GM19372 (cell line): ENCODE results near the gene CADM1.

Experiments
- ATAC-seq: cut with Tn5 transposase; IDR thresholded peaks from one replicate; pipeline ENCODE4 v1.9.1; 2021; ENCODE audit warnings: mild to moderate bottlenecking, low read depth, moderate library complexity; ENCODE audit not compliant: unreplicated experiment

CADM1 gene

GRCh38 chr11:115504276-115505158, at the start of gene CADM1:
Gene CADM1, minus strand, starts transcription at chr11:115504415.
- ATAC-seq: peak; percentile 53

DNA sequence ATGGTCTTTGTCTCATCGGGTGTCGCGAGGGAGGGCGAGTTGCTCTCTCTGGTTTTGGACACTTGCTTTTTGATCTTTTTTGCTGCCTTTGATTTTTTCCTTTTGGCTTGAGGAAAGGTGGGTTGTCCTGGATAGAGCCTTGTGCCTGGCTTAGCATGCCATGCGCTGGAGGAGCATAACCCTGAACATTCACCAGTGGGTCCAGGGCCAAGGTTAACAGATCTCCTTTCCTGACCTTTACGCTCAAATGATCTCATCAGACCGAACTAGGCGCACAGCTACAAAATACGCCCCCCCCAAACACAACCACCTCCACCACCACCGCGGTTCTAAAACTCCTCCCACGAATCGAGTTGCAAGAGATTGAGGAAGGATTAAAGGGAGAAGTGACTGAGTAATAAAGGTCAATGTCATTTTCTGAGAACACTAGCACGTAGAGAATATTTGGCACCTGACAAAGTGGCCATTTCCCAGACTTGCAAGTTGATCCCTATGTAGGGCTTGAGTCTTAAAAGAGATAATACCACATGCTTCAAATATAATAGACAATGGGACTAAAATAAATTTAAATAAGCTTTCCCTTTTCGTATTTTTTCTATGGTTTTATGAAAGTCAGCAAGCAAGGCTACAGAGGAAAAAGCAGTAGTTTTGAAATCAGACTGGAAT, 48.7 kb upstream of the CADM1 start:
- ATAC-seq: no peak

GRCh38 chr11:115552151-115552772, 48.0 kb upstream of the CADM1 start:
- no peak for ATAC-seq

GRCh38 chr11:115550291-115551059, 46.3 kb upstream of the CADM1 start:
- no peak for ATAC-seq

DNA sequence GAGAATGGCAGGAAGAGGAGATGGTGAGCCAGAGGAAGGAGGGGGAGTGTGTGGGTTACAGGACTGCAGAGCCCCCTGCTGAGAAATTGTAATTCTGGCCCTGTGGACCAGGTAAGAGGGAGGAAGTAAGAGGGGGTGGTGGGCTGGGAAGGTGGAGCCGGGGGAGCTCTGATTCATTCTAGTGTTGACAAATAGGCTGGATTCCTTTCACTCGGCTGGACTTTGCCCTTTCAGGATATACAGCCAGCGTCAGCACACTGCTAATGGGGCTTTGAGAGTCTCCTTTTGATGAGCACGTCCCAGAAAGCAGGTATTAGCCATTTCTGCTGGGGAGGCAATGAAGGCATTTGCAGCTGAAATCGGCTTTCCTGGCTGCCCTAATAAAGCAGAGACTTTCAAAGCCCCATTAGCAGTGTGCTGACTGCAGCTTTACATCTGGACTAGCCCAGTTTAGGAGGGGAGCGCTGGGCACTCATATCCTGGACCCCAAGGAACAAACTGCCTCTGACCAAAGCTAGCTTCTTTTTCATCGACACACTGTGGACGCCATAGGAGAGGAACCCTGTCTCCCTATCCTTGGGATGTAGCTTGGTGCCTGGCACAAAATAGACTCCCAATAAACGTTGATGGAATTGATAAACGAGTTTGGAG, 44.8 kb upstream of the CADM1 start:
- ATAC-seq: no peak

GRCh38 chr11:115545581-115546210, 41.5 kb upstream of the CADM1 start:
- ATAC-seq: no peak

DNA sequence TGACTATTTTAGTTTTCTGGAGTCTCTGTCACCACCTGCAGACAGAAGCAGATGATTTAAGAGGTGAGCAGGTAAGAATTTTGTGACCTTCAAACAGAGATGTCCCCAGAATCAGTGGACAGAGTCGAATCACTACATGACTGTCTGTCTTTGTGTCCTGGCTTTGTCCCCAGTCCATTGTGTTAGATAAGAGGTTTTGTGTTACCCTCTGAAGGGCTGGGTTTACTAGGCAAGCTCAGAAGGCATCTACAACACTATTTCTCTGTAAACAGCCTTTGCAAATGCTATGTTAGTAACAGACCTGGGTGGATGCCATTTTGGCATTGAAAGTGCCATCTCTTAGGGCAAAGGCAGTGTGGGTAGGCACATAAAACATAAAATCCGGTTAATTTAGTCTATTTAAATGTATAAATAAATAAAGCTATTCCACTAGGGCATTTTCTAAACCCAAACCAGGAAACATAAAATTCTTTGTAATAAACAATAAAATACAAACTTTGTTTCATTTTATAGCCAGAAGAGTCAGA, 40.3 kb upstream of the CADM1 start:
- no peak for ATAC-seq

DNA sequence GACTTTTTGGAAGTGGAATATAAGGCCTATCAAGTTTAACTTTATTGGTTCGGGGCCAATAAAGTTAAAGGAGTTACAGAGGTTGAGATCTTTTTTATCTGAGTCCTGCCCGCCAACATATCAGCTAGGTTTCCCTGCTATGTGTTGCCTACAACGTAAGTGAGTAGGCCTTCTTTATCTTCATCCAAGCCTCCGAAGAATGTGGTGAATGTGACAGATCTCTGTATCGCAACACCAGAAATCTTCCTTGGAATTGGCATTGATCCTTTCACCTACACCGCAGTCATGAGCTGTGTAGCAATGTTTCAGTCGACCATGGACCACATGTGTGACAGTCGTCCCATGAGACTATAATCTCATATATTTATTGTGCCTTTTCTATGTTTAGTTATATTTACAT, 37.3 kb upstream of the CADM1 start:
- ATAC-seq: no peak

GRCh38 chr11:115539844-115540243, 35.6 kb upstream of the CADM1 start:
- no peak for ATAC-seq

- no peak for ATAC-seq
Observed at GRCh38 chr11:115535781-115536180, 31.6 kb upstream of the CADM1 start.

GRCh38 chr11:115530752-115531151, 26.5 kb upstream of the CADM1 start:
- ATAC-seq: no peak

DNA sequence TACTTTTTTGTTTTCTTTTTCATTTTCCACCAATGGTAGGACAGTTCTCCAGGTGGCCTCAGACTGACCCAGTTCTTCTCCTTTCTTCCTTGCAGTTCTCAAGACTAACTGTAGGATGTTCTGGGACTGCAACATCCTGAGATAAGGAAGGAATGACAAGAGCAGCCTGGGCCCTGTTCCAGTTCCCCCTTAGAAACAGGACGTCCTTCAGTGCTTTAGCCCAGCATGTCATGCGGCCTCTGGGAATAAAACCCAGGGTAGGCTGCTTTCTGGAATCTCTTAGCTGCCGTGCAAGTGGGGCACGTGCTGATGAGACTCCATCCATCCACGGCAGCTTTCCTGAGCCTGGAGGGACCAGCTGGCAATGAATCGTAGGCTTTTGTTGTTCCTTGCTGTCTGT, 24.0 kb upstream of the CADM1 start:
- no peak for ATAC-seq

GRCh38 chr11:115527534-115528125, 23.4 kb upstream of the CADM1 start:
- no peak for ATAC-seq

- ATAC-seq: no peak
Observed at GRCh38 chr11:115525531-115526006, 21.4 kb upstream of the CADM1 start.

DNA sequence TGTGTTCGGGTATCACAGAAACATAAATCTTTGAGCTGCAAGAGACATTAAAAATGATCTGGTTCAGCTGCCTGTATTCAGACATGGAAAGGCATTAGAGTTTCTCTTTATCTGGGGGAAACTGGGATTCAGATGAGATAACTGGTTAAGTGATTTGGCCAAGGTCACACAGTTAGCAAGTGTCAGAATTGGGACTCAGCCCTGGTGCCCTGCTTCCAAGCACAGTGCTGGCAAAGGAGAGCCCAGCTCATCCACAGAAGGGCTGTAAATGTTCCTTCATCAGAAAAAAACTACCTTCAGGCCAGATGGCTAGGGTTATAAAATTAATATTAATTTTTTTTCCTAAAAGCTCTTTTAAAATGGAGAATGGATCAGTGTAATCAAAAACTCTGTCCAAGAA, 20.4 kb upstream of the CADM1 start:
- no peak for ATAC-seq

GRCh38 chr11:115523727-115524399, 19.6 kb upstream of the CADM1 start:
- ATAC-seq: no peak

GRCh38 chr11:115522302-115522701, 18.1 kb upstream of the CADM1 start:
- no peak for ATAC-seq

- no peak for ATAC-seq
Observed at GRCh38 chr11:115521825-115522224, 17.6 kb upstream of the CADM1 start.
